ENCODE measurements around the gene EIF2S1.
"Not testable (repeated sequence)": the region's sequence is repeated elsewhere in the genome, so short reads cannot be mapped to it uniquely, and the experiment has no call there.

EIF2S1 gene

GRCh38 chr14:67413806-67414769, 54.0 kb downstream of the EIF2S1 start:
- no peak for DNase-seq

GRCh38 chr14:67415610-67416009, 55.5 kb downstream of the EIF2S1 start:
- DNase-seq, result not testable (repeated sequence)

GRCh38 chr14:67416085-67416484, 56.0 kb downstream of the EIF2S1 start:
- DNase-seq, result no peak

GRCh38 chr14:67416810-67417209, 56.7 kb downstream of the EIF2S1 start:
- DNase-seq, result no peak

GRCh38 chr14:67417633-67418032, 57.5 kb downstream of the EIF2S1 start:
- no peak for DNase-seq

- DNase-seq, result no peak
Measured at GRCh38 chr14:67418401-67419191, 58.5 kb downstream of the EIF2S1 start.

GRCh38 chr14:67420102-67420739, 60.1 kb downstream of the EIF2S1 start:
- DNase-seq, result peak in 1 of 2 experiments; percentile 45

GRCh38 chr14:67421356-67422224, 61.5 kb downstream of the EIF2S1 start:
- DNase-seq, result no peak

- DNase-seq, result no peak
Measured at GRCh38 chr14:67423424-67423823, 63.3 kb downstream of the EIF2S1 start.

GRCh38 chr14:67424539-67424938, 64.4 kb downstream of the EIF2S1 start:
- no peak for DNase-seq

GRCh38 chr14:67425608-67426007, 65.5 kb downstream of the EIF2S1 start:
- no peak for DNase-seq

- no peak for DNase-seq
Measured at GRCh38 chr14:67426161-67426560, 66.0 kb downstream of the EIF2S1 start.

GRCh38 chr14:67426983-67427606, 67.0 kb downstream of the EIF2S1 start:
- DNase-seq, result peak; percentile 39 to 88

- DNase-seq, result no peak
Measured at GRCh38 chr14:67428501-67429031, 68.4 kb downstream of the EIF2S1 start.

GRCh38 chr14:67429510-67430205, 69.5 kb downstream of the EIF2S1 start:
- no peak for DNase-seq

GRCh38 chr14:67432050-67432564, 72.0 kb downstream of the EIF2S1 start:
- DNase-seq, result no peak

- no peak for DNase-seq
Measured at GRCh38 chr14:67435603-67436002, 75.5 kb downstream of the EIF2S1 start.
